ENCODE measurements around the gene DHRS1.

The DHRS1 gene

DNA sequence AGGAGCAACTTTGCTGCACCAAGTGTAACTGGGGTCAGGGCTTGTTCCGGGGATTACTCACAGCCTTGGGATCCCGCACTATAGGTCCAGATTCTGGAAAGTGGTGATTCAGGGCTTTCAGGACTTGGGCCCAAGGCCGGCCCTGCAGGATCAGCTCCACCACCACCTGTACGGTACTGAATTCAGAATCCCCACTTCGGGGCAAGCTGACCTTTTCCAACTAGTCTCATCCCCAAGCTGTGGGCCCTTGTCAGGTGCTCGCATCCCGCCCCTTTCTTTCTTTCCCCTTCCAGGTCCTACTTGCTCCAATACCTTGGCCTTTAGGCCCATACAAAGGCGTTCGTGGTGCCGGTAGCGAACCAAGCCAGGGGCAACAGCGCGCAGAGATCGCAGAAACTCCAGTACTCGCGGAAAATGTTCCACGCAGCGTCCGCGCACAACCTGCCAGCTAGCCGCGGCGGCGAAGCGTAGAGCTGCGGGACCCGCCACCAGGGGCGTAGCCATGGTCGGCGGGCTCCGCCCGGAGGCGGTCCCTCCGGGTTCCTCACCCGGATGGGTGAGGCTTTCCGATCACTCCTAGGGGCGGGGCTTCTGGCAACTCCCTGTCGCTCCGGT is 57.6 kb downstream of the DHRS1 start:
- DNase-seq: no peak

All from NCI-H1092 treated with DMSO at 0.1 percent for 48 hours (cell line).